Fibroblast of mammary gland (primary cell): Measurements from ENCODE around the gene RNF8.

Experiments used
- DNase-seq: peaks from one replicate; pipeline ENCODE4 v3.0.0-alpha.2; 2010; ENCODE audit warnings: low read depth
- H3K4me3 ChIP-seq: 2 replicates; pipeline ENCODE4 v1.5.1; 2011; ENCODE audit warnings: low read depth, mild to moderate bottlenecking, low read length, moderate library complexity; ENCODE audit not compliant: control insufficient read depth
- CTCF ChIP-seq: conservative IDR thresholded peaks from 2 replicates; pipeline ENCODE4 v1.5.1; 2011; ENCODE audit warnings: low read depth, low read length, inconsistent platforms; ENCODE audit not compliant: control insufficient read depth, insufficient read depth

RNF8 gene

GRCh38 chr6:37417393-37417792, 63.6 kb downstream of the RNF8 start:
- no peak for DNase-seq
- no peak for TF ChIP-seq CTCF
- H3K4me3 ChIP-seq = no peak overlapping the region

GRCh38 chr6:37418722-37419121, 64.9 kb downstream of the RNF8 start:
- H3K4me3 ChIP-seq = no peak overlapping the region
- DNase-seq = no peak
- TF ChIP-seq CTCF = no peak

GRCh38 chr6:37426058-37426944, 72.5 kb downstream of the RNF8 start:
- no peak for TF ChIP-seq CTCF
- DNase-seq = no peak
- H3K4me3 ChIP-seq = no peak overlapping the region

- no peak overlapping the region for H3K4me3 ChIP-seq
- TF ChIP-seq CTCF = no peak
- DNase-seq = peak; percentile 37
Observed at GRCh38 chr6:37426945-37427510, 73.2 kb downstream of the RNF8 start.

GRCh38 chr6:37429352-37429750, 75.6 kb downstream of the RNF8 start:
- H3K4me3 ChIP-seq = no peak overlapping the region
- DNase-seq = no peak
- TF ChIP-seq CTCF = no peak

- TF ChIP-seq CTCF = no peak
- no peak for DNase-seq
Observed at GRCh38 chr6:37432590-37432915, 78.8 kb downstream of the RNF8 start.

More at GRCh38 chr6:37432590-37432915, 78.8 kb downstream of the RNF8 start:
- H3K4me3 ChIP-seq = peak overlapping the region; percentile 61
